ENCODE measurements around the gene ARHGAP24.
"Not testable (repeated sequence)": the region's sequence is repeated elsewhere in the genome, so short reads cannot be mapped to it uniquely, and the experiment has no call there.

Gene ARHGAP24

DNA sequence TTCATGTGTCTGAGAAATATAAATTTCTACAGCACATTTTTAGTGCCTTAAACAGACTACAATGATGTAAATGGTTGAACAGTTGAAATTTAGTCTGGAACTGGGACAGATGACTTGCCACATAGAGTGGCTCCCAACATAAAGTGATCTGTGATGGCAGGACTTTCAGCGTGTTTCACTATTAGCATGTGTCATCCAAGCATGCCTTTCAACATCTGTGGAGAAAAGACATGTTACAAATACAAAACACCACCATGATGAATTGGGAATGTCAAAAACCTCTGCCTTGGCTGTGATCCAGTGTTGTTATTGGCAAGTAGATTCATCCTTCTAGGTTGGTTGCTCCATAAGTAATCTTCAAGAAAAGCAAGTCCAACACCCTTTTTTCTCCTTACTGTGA is 536.2 kb downstream of the ARHGAP24 start:
- no peak for TF ChIP-seq ZFX (IDR thresholded peaks at IDR 0.05; ENCODE audit: borderline replicate concordance)
- TF ChIP-seq, protein P1, sequence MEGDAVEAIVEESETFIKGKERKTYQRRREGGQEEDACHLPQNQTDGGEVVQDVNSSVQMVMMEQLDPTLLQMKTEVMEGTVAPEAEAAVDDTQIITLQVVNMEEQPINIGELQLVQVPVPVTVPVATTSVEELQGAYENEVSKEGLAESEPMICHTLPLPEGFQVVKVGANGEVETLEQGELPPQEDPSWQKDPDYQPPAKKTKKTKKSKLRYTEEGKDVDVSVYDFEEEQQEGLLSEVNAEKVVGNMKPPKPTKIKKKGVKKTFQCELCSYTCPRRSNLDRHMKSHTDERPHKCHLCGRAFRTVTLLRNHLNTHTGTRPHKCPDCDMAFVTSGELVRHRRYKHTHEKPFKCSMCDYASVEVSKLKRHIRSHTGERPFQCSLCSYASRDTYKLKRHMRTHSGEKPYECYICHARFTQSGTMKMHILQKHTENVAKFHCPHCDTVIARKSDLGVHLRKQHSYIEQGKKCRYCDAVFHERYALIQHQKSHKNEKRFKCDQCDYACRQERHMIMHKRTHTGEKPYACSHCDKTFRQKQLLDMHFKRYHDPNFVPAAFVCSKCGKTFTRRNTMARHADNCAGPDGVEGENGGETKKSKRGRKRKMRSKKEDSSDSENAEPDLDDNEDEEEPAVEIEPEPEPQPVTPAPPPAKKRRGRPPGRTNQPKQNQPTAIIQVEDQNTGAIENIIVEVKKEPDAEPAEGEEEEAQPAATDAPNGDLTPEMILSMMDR (IDR thresholded peaks at IDR 0.05): no peak
- no peak overlapping the region for H3K27ac ChIP-seq

DNA sequence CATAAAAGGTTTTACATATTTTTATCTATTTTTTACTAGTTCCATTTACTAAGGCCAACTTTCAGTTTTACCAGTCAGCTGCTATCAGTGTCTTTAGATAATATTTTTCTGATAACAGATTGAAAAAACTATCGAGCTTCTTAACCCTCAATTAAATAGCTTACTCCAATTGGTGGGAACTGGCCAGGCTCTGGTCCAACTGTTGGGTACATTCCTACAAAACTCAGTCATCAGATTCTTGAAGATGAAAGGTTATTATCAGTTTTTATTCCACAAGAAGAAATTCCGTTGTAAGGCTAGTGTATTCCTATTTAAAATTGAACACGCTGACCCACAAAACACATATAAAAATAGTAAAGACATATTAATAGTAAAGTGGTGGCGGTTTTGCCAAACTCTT is 538.7 kb downstream of the ARHGAP24 start:
- no peak overlapping the region for H3K27ac ChIP-seq
- TF ChIP-seq ZFX (IDR thresholded peaks at IDR 0.05; ENCODE audit: borderline replicate concordance): no peak
- TF ChIP-seq, protein P1 (IDR thresholded peaks at IDR 0.05): no peak

DNA sequence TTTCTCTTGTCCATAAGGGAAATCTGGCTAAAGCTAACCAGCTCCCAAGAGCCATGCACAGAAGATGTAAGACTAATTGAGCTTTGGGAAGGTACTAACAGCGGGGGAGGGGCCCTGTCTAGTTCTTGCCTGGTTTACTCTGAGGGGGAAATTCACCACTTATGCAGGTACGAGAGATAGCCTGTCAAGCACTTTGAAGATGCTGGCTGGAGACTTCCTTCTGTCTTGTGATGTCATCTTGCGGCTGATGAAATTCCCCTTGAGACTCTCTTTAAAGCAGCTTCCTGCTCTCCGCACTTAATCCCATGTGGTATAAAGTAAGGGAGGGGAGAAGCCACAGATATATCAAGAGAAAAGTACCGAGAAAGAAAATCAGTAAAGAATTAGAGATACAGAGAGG is 539.6 kb downstream of the ARHGAP24 start:
- no peak for TF ChIP-seq ZFX (IDR thresholded peaks at IDR 0.05; ENCODE audit: borderline replicate concordance)
- TF ChIP-seq, protein P1 (IDR thresholded peaks at IDR 0.05): no peak
- no peak overlapping the region for H3K27ac ChIP-seq

DNA sequence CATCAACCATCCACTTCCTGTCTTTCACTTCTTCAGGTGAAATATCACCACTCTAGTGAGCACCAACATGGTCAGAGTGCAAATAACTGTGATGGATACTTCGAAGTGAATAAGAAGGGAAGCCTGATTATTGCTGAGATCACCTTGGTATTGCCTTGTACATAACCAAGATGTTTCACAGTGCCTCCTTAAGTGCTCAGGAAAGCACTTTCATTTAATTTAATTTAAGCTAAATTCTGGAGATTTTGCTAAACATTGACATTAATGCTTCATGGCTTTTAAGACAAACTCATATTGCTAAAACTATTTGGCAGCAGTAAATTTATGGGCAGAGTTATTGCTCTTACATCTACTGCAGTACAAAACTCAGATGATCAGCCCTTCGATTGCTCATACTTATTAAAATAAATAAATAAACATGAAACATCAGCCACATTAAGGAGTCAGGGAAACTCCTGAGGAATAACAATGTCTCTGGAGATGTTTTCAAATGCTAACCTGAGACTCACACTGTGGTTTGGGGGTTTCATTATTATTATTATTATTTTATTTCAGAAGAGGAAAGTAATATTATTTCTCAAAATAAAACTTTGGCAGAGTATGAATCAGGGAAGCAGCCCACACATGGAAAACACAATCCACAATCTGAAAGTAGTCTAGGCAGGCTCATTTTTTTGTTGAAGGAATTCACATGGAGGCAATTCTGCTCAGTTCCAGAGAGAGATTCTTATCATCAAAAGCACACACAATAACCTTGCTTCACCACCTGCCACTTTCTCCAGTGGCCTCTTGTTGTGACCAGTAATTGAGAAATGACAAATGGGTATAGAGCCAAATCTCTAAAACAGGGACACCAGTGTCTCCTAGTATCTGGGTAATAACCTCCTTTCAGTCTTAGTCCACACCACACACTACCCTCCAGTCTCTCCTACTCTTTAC is 540.7 kb downstream of the ARHGAP24 start:
- H3K27ac ChIP-seq: no peak overlapping the region

DNA sequence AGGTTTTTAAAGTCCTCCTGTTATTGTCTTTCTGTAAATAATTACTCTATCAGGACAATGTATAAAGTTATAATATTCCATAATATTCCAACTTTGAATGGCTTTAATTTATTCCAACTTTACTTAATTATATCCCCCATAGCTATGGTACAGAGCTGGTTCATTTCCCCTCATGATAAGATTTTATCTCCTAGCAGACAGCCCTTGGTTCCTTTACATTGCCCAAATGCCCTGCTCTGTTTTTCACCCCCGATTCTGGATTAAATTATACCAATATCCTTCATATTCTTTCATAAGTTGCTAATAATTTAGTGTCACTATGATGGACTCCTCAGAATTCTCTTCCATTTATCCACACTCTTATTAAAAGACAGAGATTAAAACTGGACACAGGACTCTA is 544.4 kb downstream of the ARHGAP24 start:
- H3K27ac ChIP-seq: no peak overlapping the region
- no peak for TF ChIP-seq ZFX (IDR thresholded peaks at IDR 0.05; ENCODE audit: borderline replicate concordance)
- TF ChIP-seq, protein P1 (IDR thresholded peaks at IDR 0.05): no peak

More for the DNA sequence above, 540.7 kb downstream of the ARHGAP24 start:
- no peak for TF ChIP-seq ZFX (IDR thresholded peaks at IDR 0.05; ENCODE audit: borderline replicate concordance)
- TF ChIP-seq, protein P1 (IDR thresholded peaks at IDR 0.05): no peak

DNA sequence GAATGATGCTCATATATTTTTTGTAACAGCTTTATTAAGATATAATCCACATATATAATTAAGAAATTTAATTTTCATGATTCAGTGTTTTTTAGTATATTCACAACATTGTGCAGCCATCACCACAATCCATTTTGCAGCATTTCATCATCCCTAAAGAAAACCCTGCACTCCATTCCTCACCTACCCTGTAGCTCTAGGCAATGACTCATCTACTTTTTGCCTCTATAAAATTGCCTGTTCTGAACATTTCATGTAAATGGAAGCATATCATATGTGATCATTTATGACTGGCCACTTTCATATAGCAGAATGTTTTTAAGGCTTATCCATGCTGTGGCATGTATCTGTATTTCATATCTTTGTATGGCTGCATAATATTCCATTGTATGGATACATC is 545.0 kb downstream of the ARHGAP24 start:
- TF ChIP-seq, protein P1 (IDR thresholded peaks at IDR 0.05): no peak
- TF ChIP-seq ZFX (IDR thresholded peaks at IDR 0.05; ENCODE audit: borderline replicate concordance): no peak
- H3K27ac ChIP-seq: no peak overlapping the region

DNA sequence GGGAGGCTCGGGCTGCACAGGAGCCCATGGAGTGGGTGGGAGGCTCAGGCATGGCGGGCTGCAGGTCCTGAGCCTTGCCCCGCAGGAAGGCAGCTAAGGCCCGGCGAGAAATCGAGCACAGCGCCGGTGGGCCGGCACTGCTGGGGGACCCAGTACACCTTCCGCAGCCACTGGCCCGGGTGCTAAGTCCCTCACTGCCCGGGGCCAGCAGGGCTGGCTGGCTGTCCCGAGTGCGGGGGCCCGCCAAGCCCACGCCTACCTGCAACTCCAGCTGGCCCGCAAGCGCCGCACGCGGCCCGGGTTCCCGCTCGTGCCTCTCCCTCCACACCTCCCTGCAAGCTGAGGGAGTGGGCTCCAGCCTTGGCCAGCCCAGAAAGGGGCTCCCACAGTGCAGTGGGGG is 546.7 kb downstream of the ARHGAP24 start:
- H3K27ac ChIP-seq: not testable (repeated sequence)

All from 22Rv1 (cell line).